AG10803 (cell line): ENCODE measurements around the gene VWC2L.

Experiments
- DNase-seq: peaks from one replicate; pipeline ENCODE4 v3.0.0; 2010; ENCODE audit warnings: low read depth
- H3K4me3 ChIP-seq: 2 replicates; pipeline ENCODE4 v1.5.1; 2011; ENCODE audit warnings: mild to moderate bottlenecking, low read length, control low read depth
- TF ChIP-seq, protein P1 (sequence below): conservative IDR thresholded peaks from 2 replicates; pipeline ENCODE4 v1.5.1; 2011; ENCODE audit warnings: mild to moderate bottlenecking, low read length, control low read depth, inconsistent platforms

The VWC2L gene

GRCh38 chr2:214529514-214529913, 118.7 kb downstream of the VWC2L start:
- H3K4me3 ChIP-seq: no peak overlapping the region
- DNase-seq: no peak
- TF ChIP-seq, protein P1, sequence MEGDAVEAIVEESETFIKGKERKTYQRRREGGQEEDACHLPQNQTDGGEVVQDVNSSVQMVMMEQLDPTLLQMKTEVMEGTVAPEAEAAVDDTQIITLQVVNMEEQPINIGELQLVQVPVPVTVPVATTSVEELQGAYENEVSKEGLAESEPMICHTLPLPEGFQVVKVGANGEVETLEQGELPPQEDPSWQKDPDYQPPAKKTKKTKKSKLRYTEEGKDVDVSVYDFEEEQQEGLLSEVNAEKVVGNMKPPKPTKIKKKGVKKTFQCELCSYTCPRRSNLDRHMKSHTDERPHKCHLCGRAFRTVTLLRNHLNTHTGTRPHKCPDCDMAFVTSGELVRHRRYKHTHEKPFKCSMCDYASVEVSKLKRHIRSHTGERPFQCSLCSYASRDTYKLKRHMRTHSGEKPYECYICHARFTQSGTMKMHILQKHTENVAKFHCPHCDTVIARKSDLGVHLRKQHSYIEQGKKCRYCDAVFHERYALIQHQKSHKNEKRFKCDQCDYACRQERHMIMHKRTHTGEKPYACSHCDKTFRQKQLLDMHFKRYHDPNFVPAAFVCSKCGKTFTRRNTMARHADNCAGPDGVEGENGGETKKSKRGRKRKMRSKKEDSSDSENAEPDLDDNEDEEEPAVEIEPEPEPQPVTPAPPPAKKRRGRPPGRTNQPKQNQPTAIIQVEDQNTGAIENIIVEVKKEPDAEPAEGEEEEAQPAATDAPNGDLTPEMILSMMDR: no peak

DNA sequence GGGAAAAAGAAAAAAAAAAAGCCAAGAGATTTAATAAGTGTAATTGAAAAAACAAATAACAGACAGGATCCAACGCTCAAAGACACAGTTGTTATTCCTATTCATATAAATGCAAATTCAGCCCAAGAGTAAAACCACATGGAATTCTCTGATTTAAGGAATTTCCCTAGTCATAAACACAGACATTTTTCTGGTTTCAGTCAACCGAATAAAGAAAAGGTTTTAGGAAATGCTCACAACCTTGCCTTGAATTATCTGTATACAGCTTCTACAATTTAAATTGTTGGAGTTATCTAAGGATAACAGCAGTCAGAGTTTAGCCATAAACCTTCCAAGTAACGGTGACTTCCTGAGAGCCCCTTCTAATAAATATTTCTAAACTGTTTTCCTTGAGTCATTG, 122.7 kb downstream of the VWC2L start:
- H3K4me3 ChIP-seq: no peak overlapping the region
- no peak for DNase-seq
- TF ChIP-seq, protein P1: no peak

DNA sequence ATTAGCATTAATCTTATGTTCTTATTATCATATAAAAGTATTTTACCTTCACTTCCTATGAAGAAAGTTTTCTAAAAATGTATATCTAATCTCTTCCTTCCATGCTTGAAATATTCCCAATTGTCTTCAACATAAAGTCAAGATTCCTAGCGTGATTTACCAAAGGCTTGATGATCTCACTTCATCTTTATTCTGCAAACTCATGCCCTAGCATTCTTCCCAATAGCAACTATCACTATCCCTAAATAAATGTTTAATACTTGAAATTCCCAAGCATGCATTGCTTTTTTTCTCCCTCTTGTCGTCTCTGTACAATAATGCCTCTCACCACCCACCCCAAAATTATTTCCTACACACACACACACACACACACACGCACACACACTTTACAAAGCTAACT, 125.8 kb downstream of the VWC2L start:
- TF ChIP-seq, protein P1: no peak

GRCh38 chr2:214537929-214538328, 127.1 kb downstream of the VWC2L start:
- no peak for DNase-seq
- TF ChIP-seq, protein P1: no peak
- no peak overlapping the region for H3K4me3 ChIP-seq

More for the DNA sequence above, 125.8 kb downstream of the VWC2L start:
- H3K4me3 ChIP-seq: no peak overlapping the region
- DNase-seq: no peak

DNA sequence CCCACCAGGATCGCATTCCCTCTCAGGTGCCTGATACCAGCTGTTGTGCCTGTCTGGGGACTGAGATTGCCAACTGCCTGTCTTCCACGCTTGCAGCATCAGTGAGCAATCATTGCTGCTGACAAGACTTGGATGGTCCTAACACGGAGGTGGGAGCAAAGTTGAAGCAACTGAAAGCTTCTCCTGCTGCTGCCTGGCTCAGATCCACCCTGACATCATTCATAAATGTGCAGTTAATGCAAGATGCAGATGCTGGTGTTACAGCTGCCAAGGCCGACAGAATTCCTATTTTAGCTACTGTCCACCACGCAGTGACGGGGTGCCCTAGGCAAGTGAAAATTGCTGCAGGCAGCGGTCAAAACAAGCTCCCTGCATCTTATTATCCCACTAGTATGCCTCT, 131.4 kb downstream of the VWC2L start:
- no peak for DNase-seq
- no peak overlapping the region for H3K4me3 ChIP-seq
- TF ChIP-seq, protein P1: no peak

DNA sequence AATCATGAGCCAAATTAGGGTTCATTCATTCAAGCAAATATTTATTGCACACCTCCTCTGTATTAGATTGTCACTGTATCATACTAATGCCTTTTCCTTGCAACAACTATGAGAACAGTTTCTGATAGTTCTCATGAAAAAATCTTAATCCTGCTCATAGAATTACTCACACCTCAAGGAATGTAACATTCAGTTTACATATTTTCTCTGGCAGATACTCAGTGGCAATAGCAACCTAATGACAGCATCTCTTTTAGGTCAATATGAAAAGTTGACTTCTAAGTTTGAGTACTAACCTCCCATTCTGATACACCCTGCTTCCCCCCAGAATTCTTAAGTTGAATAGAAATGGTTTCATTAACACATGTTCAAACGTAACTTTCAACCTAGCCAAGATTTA, 132.0 kb downstream of the VWC2L start:
- TF ChIP-seq, protein P1: no peak
- DNase-seq: peak; percentile 14
- no peak overlapping the region for H3K4me3 ChIP-seq

DNA sequence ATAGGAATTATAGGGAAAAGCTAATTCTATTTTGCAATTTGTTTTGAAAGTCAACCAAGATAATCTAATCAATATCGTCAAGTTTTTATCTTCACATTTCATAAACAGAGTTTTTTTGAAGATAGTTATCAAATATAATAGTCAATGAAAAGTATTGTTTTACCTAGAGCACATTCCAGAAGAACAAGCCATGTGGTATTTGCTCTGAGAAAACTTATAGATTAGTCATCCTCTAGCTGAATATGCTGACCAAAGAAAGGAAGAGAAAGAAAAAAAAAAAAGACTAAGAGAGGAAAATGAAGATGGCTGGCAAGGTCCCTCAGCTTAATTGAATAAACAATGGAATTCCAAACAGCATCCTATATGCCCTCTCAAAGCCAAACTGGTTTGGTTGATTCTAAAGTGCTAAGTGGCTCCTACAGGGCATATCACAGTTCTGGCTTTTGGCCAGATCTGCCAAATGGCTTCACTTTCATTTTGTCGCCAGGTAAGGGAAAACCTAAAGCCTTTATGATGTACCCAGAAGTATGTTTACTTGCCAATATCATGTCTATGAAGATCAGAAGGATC, 132.6 kb downstream of the VWC2L start:
- TF ChIP-seq, protein P1: no peak
- peak; percentile 9 for DNase-seq

More for the DNA sequence above, 132.6 kb downstream of the VWC2L start:
- no peak overlapping the region for H3K4me3 ChIP-seq
